ENCODE results near the gene NDUFAB1.
"Not testable (repeated sequence)": the region's sequence is repeated elsewhere in the genome, so short reads cannot be mapped to it uniquely, and the experiment has no call there.

NDUFAB1 gene

GRCh38 chr16:23584186-23585076 lies 11.7 kb downstream of the NDUFAB1 start:
- no peak for DNase-seq (ENCODE audit: low read depth in 2 of 2)

- DNase-seq (ENCODE audit: low read depth in 2 of 2) = not testable (repeated sequence)
Measured at GRCh38 chr16:23583271-23583670, 12.8 kb downstream of the NDUFAB1 start.

- no peak for DNase-seq (ENCODE audit: low read depth in 2 of 2)
Measured at GRCh38 chr16:23581764-23582163, 14.4 kb downstream of the NDUFAB1 start.

- no peak for DNase-seq (ENCODE audit: low read depth in 2 of 2)
Measured at GRCh38 chr16:23580391-23580790, 15.7 kb downstream of the NDUFAB1 start.

- DNase-seq (ENCODE audit: low read depth in 2 of 2) = no peak
Measured at GRCh38 chr16:23579371-23579770, 16.7 kb downstream of the NDUFAB1 start.

- no peak for DNase-seq (ENCODE audit: low read depth in 2 of 2)
Measured at GRCh38 chr16:23578101-23578830, 17.9 kb downstream of the NDUFAB1 start.

- no peak for DNase-seq (ENCODE audit: low read depth in 2 of 2)
Measured at GRCh38 chr16:23577493-23577892, 18.6 kb downstream of the NDUFAB1 start.

- no peak for DNase-seq (ENCODE audit: low read depth in 2 of 2)
Measured at GRCh38 chr16:23575834-23576233, 20.3 kb downstream of the NDUFAB1 start.

- DNase-seq (ENCODE audit: low read depth in 2 of 2) = no peak
Measured at GRCh38 chr16:23573817-23574216, 22.3 kb downstream of the NDUFAB1 start.

GRCh38 chr16:23572394-23572793 lies 23.7 kb downstream of the NDUFAB1 start:
- DNase-seq (ENCODE audit: low read depth in 2 of 2) = no peak

GRCh38 chr16:23571895-23572294 lies 24.2 kb downstream of the NDUFAB1 start:
- DNase-seq (ENCODE audit: low read depth in 2 of 2) = no peak

- DNase-seq (ENCODE audit: low read depth in 2 of 2) = no peak
Measured at GRCh38 chr16:23570992-23571632, 25.0 kb downstream of the NDUFAB1 start.

GRCh38 chr16:23567602-23568001 lies 28.5 kb downstream of the NDUFAB1 start:
- no peak for DNase-seq (ENCODE audit: low read depth in 2 of 2)

- DNase-seq (ENCODE audit: low read depth in 2 of 2) = no peak
Measured at GRCh38 chr16:23566724-23567123, 29.4 kb downstream of the NDUFAB1 start.

- no peak for DNase-seq (ENCODE audit: low read depth in 2 of 2)
Measured at GRCh38 chr16:23564575-23565363, 31.3 kb downstream of the NDUFAB1 start.

- no peak for DNase-seq (ENCODE audit: low read depth in 2 of 2)
Measured at GRCh38 chr16:23563186-23563585, 32.9 kb downstream of the NDUFAB1 start.

- no peak for DNase-seq (ENCODE audit: low read depth in 2 of 2)
Measured at GRCh38 chr16:23562505-23562904, 33.6 kb downstream of the NDUFAB1 start.

- DNase-seq (ENCODE audit: low read depth in 2 of 2) = no peak
Measured at GRCh38 chr16:23561586-23561985, 34.5 kb downstream of the NDUFAB1 start.

- DNase-seq (ENCODE audit: low read depth in 2 of 2) = no peak
Measured at GRCh38 chr16:23557779-23558702, 38.1 kb downstream of the NDUFAB1 start.

Measured in fibroblast of skin of left quadriceps (primary cell).